Thymus (tissue), 11 donors: ENCODE data around the gene MAN1B1. TPM values are rescaled to one million over a fixed set of nuclear protein-coding genes. Genes with fewer than 3 reads are reported as not detected.

Experiments used
- DNase-seq, 9 donors: peaks; one replicate each; pipeline ENCODE4 v3.0.0-alpha.2; 2013; ENCODE audit warnings: low spot score in 9 of 9, low read depth in 6 of 9, missing footprints in 1 of 9
- H3K27ac ChIP-seq, 2 donors: one replicate each; pipeline ENCODE4 v1.5.1; 2013; ENCODE audit warnings: control low read depth in 1 of 2, low read depth in 1 of 2, low read length in 1 of 2, mild to moderate bottlenecking in 1 of 2, moderate library complexity in 1 of 2
- H3K27me3 ChIP-seq, 2 donors: one replicate each; pipeline ENCODE4 v1.5.1; 2013; ENCODE audit warnings: low read length in 1 of 2; ENCODE audit not compliant: control insufficient read depth in 2 of 2, insufficient read depth in 1 of 2
- H3K36me3 ChIP-seq, 2 donors: one replicate each; pipeline ENCODE4 v1.5.1; 2013; ENCODE audit warnings: low read length in 1 of 2, mild to moderate bottlenecking in 1 of 2, moderate library complexity in 1 of 2; ENCODE audit not compliant: control insufficient read depth in 2 of 2, insufficient read depth in 2 of 2
- H3K4me1 ChIP-seq, 2 donors: one replicate each; pipeline ENCODE4 v1.5.1; 2013; ENCODE audit warnings: low read length in 2 of 2; ENCODE audit not compliant: control insufficient read depth in 2 of 2, insufficient read depth in 2 of 2
- H3K4me3 ChIP-seq, 2 donors: one replicate each; pipeline ENCODE4 v1.5.1; 2013; ENCODE audit warnings: low read length in 2 of 2, control low read depth in 1 of 2, mild to moderate bottlenecking in 1 of 2
- H3K9me3 ChIP-seq, 2 donors: one replicate each; pipeline ENCODE4 v1.5.1; 2013; ENCODE audit warnings: low read length in 1 of 2, mild to moderate bottlenecking in 1 of 2; ENCODE audit not compliant: control insufficient read depth in 2 of 2, insufficient read depth in 1 of 2
- WGBS: extraction: QIAGEN DNeasy Blood & Tissue Kit; methylation state at CpG from one replicate; pipeline ENCODE4 v1.1.7; 2013; 5-methylcytosine and 5-hydroxymethylcytosine counted together
- polyA plus RNA-seq: library from polyadenylated mRNA; stranded (reverse); fragments of 200-250 nt; gene quantifications from one replicate; pipeline ENCODE4 v1.2.3, GENCODE V29; 2013
- total RNA-seq: library from RNA; stranded (reverse); fragments of 120-200 nt; gene quantifications from one replicate; pipeline ENCODE4 v1.2.4, GENCODE V29; 2013
- donor health status: healthy.

MAN1B1 gene
- total and polyA plus RNA-seq, 2 donors = 26.8 to 107 TPM

GRCh38 chr9:137149363-137149762 lies 62.6 kb downstream of the MAN1B1 start:
- no peak for DNase-seq
- Histone ChIP-seq H3K9me3 (peaks cover 0 to 22% of the 10 kb centered on the region in 2 donors), H3K36me3 (no peaks in the 10 kb centered on the region), H3K4me1 (no peaks in the 10 kb centered on the region), H3K27ac (no peak overlapping the region), H3K27me3 (peaks cover 6 to 44% of the 10 kb centered on the region in 2 donors), H3K4me3 (no peak overlapping the region)
- 86% methylated on average over 5 of the region's 5 CpGs for WGBS

- DNase-seq = no peak
Observed at GRCh38 chr9:137149942-137150616, 63.3 kb downstream of the MAN1B1 start.

DNA sequence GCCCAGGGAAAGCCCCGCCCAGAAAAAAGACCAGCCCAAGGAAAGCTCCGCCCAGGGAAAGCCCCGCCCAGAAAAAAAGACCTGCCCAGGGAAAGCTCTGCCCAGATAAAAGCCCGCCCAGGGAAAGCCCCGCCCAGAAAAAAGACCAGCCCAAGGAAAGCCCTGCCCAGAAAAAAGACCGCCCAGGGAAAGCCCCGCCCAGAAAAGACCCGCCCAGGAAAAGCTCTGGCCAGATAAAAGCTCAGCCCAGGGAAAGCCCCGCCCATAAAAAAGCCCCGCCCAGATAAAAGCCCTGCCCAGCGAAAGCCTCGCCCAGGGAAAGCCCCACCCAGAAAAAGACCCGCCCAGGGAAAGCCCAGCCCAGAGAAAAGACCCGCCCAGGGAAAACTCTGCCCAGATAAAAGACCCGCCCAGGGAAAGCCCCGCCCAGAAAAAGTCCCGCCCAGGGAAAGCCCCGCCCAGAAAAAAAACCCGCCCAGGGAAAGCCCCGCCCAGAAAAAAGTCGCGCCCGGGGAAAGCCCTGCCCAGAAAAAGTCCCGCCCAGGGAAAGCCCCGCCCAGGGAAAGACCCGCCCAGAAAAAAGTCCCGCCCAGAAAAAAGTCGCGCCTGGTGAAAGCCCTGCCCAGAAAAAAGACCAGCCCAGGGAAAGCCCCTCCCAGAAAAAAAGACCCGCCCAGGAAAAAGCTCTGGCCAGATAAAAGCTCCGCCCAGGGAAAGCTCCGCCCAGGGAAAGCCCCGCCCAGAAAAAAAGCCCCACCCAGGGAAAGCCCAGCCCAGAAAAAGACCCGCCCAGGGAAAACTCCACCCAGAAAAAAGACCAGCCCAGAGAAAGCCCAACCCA lies 64.1 kb downstream of the MAN1B1 start:
- DNase-seq = no peak
- 40% methylated on average over 34 of the region's 34 CpGs for WGBS
- Histone ChIP-seq H3K27ac (no peak overlapping the region), H3K4me3 (no peak overlapping the region), H3K27me3 (peaks cover 8 to 56% of the 10 kb centered on the region in 2 donors), H3K9me3 (peaks cover 0 to 22% of the 10 kb centered on the region in 2 donors), H3K36me3 (no peaks in the 10 kb centered on the region), H3K4me1 (no peaks in the 10 kb centered on the region)

More at GRCh38 chr9:137149942-137150616, 63.3 kb downstream of the MAN1B1 start:
- no peak overlapping the region for H3K27ac ChIP-seq
- no peak overlapping the region for H3K4me3 ChIP-seq
- H3K36me3 ChIP-seq = no peaks in the 10 kb centered on the region
- 67% methylated on average over 20 of the region's 20 CpGs for WGBS
- H3K4me1 ChIP-seq = no peaks in the 10 kb centered on the region
- H3K9me3 ChIP-seq = peaks cover 0 to 22% of the 10 kb centered on the region in 2 donors
- H3K27me3 ChIP-seq = peaks cover 6 to 51% of the 10 kb centered on the region in 2 donors

DNA sequence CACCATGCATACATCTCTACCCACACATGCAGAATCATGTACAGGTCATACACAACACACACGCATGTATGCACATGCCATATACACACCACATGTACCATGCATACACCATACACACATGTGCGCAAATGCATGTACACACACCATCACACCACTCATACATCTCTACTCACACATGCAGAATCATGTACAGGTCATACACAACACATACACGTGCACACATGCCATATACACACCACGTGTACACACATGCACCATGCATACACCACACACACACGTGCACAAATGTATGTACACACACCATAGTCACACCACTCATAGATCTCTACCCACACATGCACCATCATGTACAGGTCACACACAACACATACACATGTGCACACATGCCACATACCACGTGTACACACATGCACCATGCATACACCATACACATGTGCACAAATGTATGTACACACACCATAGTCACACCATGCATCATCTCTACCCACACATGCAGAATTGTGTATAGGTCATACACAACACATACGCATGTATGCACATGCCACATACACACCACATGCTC lies 66.1 kb downstream of the MAN1B1 start:
- DNase-seq = no peak
- H3K27me3 ChIP-seq = peaks cover 17 to 58% of the 10 kb centered on the region in 2 donors

DNA sequence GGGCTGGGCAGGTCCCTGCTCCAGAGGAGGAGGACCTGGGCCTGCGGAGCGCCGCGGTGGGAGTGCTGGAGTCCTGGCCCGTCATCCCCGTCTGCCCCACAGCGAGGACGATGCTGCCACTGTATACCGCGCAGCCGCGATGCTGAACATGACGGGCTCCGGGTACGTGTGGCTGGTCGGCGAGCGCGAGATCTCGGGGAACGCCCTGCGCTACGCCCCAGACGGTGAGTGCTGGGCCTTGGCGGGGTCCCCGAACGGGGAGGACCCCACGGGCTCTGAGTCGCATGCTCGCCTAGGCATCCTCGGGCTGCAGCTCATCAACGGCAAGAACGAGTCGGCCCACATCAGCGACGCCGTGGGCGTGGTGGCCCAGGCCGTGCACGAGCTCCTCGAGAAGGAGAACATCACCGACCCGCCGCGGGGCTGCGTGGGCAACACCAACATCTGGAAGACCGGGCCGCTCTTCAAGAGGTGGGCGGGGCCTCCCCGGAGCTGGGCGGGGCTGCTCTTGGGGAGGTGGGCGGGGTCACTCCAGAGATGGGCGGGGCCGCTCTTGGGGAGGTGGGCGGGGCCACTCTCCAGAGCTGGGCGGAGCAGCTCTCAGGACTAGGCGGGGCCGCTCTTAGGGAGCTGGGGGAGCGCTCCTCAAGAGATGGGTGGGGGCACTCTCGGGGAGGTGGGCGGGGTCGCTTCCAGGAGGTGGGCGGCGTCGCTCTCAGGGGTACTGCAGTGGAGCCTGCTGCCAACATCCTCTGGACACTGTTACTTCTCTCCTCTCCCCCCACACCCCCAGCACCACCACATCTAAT lies 70.0 kb downstream of the MAN1B1 start:
- peaks cover 30 to 75% of the 10 kb centered on the region in 2 donors for H3K27me3 ChIP-seq
- 5% methylated on average over 65 of the region's 65 CpGs for WGBS
- DNase-seq = peak in 1 of 9 donors; percentile 33

More for the DNA sequence above, 66.1 kb downstream of the MAN1B1 start:
- Histone ChIP-seq H3K36me3 (no peaks in the 10 kb centered on the region), H3K4me3 (no peak overlapping the region), H3K27ac (no peak overlapping the region), H3K9me3 (peaks cover 0 to 22% of the 10 kb centered on the region in 2 donors), H3K4me1 (peaks cover 2 to 3% of the 10 kb centered on the region in 2 donors)
- whole genome bisulfite sequencing = 94% methylated on average over 7 of the region's 7 CpGs

DNA sequence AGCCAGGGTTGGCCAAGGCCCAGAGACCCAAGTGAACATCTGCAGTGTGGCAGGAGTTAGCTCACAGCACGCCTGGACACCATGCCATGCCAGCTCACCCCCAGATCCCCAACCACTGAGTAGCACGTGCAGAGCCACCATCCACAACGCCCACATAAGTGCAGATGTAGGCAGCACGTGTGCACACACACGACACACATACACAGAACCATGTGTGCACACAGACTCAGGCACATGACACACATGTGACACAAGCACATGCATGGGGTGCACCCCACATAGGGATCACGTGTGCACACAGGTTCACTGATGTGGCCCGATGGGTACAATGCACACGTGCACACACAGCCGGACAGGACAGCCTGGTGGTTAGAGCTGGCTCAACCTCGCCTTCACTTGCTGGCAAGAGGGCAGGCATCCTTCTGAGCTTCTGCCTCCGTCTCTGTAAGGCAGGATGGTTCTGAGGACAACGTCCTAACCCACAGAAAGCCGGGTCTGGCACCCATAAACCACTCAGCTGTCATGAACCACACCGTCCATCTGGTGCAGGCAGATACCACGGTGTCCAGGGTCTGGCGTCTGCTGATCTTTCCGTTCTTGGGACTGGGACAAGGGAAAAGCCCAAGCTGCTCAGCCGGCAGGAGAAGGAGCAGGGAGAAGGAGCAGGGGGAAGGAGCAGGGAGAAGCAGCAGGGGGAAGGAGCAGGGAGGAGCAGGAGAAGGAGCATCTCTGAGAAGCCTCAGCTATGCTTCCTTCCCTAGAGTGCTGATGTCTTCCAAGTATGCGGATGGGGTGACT lies 71.0 kb downstream of the MAN1B1 start:
- Histone ChIP-seq H3K4me1 (peaks cover 3 to 6% of the 10 kb centered on the region in 2 donors), H3K36me3 (no peaks in the 10 kb centered on the region), H3K27ac (no peak overlapping the region), H3K4me3 (no peak overlapping the region), H3K9me3 (no peaks in the 10 kb centered on the region), H3K27me3 (peaks cover 39 to 84% of the 10 kb centered on the region in 2 donors)
- WGBS = 70% methylated on average over 19 of the region's 19 CpGs
- DNase-seq = no peak

More for the DNA sequence above, 70.0 kb downstream of the MAN1B1 start:
- Histone ChIP-seq H3K4me3 (peak overlapping the region in 1 of 2 donors; percentile 26), H3K4me1 (peaks cover 2 to 3% of the 10 kb centered on the region in 2 donors), H3K9me3 (peaks cover 0 to 3% of the 10 kb centered on the region in 2 donors), H3K27ac (no peak overlapping the region), H3K36me3 (no peaks in the 10 kb centered on the region)

GRCh38 chr9:137158625-137159024 lies 71.8 kb downstream of the MAN1B1 start:
- peaks cover 41 to 92% of the 10 kb centered on the region in 2 donors for H3K27me3 ChIP-seq
- H3K4me1 ChIP-seq = peaks cover 3 to 13% of the 10 kb centered on the region in 2 donors
- WGBS = 18% methylated on average over 4 of the region's 4 CpGs

More at GRCh38 chr9:137158625-137159024, 71.8 kb downstream of the MAN1B1 start:
- no peak overlapping the region for H3K27ac ChIP-seq
- H3K36me3 ChIP-seq = no peaks in the 10 kb centered on the region
- no peak overlapping the region for H3K4me3 ChIP-seq
- H3K9me3 ChIP-seq = no peaks in the 10 kb centered on the region
- no peak for DNase-seq
